ENCODE data around the gene RIMBP2. TPM values are rescaled to one million over a fixed set of nuclear protein-coding genes. Genes with fewer than 3 reads are reported as not detected.

RIMBP2 gene
- total RNA-seq, 1 experiment from 2014 or later = not detected

DNA sequence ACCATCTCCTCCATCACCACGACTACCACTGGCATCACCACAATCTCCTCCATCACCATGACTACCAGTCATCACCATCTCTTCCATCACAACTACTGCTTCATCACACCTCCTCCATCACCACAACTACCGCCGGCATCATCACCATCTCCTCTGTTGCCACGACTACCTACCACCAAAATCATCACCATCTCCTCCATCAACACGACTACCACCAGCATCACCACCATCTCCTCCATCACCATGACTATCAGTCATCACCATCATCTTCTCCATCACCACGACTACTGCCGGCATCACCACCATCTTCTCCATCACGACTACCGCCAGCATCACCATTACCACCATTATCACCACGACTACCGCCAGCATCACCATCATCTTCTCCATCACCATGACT, 89.5 kb downstream of the RIMBP2 start:
- Mint-ChIP-seq H3K27me3 (ENCODE audit: insufficient read depth, unreplicated experiment) (no peaks in the 10 kb centered on the region), H3K27ac (ENCODE audit: unreplicated experiment) (no peak overlapping the region), H3K9me3 (ENCODE audit: unreplicated experiment) (no peaks in the 10 kb centered on the region), H3K36me3 (ENCODE audit: insufficient read depth, unreplicated experiment) (no peaks in the 10 kb centered on the region), H3K4me1 (ENCODE audit: low read depth, unreplicated experiment) (no peaks in the 10 kb centered on the region), H3K4me3 (ENCODE audit: unreplicated experiment) (no peak overlapping the region)
- Histone ChIP-seq H3K9me3 (no peaks in the 10 kb centered on the region), H3K4me3 (ENCODE audit: low read depth, low read length) (no peak overlapping the region), H3K36me3 (ENCODE audit: control insufficient read depth, insufficient read depth, low read length) (no peaks in the 10 kb centered on the region), H3K4me1 (no peaks in the 10 kb centered on the region), H3K27me3 (replicated peaks; ENCODE audit: control insufficient read depth, insufficient read depth, low read length) (no peaks in the 10 kb centered on the region)
- intact Hi-C loops (cut with micrococcal nuclease; ENCODE audit: unreplicated experiment) = no loop called here
- CTCF ChIA-PET = no interaction called here
- no peak for DNase-seq
- POLR2A ChIA-PET = no interaction called here
- no TSS peak for BruUV-seq (replicated peaks)
- no peak for TF ChIP-seq CTCF (IDR thresholded peaks at IDR 0.05; ENCODE audit: insufficient read depth in 1 of 2, low read depth in 1 of 2, low read length in 1 of 2, severe bottlenecking in 1 of 2, unreplicated experiment in 1 of 2)

DNA sequence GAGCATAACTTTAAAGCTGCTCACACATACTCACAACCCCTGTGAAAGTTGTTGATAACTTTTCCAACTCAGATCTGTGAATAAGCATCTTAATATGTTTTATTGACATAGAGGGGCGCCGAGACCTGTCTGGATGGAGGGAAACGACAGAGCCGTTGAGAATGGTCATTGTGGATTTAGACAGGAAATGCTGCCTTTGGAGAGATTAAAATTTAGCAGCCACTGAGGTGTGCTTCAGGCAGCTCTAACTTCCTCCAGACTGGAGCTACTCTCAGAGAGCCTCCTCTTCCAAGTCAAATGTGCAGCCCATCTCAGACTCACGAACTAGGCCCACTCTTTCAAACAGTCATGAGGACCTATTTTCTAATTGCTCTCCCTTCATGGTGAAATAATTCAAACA, 90.9 kb downstream of the RIMBP2 start:
- Mint-ChIP-seq H3K36me3 (ENCODE audit: insufficient read depth, unreplicated experiment) (no peaks in the 10 kb centered on the region), H3K9me3 (ENCODE audit: unreplicated experiment) (no peaks in the 10 kb centered on the region), H3K4me3 (ENCODE audit: unreplicated experiment) (no peak overlapping the region), H3K27ac (ENCODE audit: unreplicated experiment) (no peak overlapping the region), H3K27me3 (ENCODE audit: insufficient read depth, unreplicated experiment) (no peaks in the 10 kb centered on the region), H3K4me1 (ENCODE audit: low read depth, unreplicated experiment) (no peaks in the 10 kb centered on the region)
- no peaks in the 10 kb centered on the region for H3K27me3 ChIP-seq (replicated peaks; ENCODE audit: control insufficient read depth, insufficient read depth, low read length)
- CTCF ChIA-PET = no interaction called here
- H3K4me1 ChIP-seq = no peaks in the 10 kb centered on the region
- DNase-seq = no peak
- TF ChIP-seq CTCF (IDR thresholded peaks at IDR 0.05; ENCODE audit: insufficient read depth in 1 of 2, low read depth in 1 of 2, low read length in 1 of 2, severe bottlenecking in 1 of 2, unreplicated experiment in 1 of 2) = no peak
- POLR2A ChIA-PET = no interaction called here
- intact Hi-C loops (cut with micrococcal nuclease; ENCODE audit: unreplicated experiment) = no loop called here
- H3K9me3 ChIP-seq = no peaks in the 10 kb centered on the region
- no peaks in the 10 kb centered on the region for H3K36me3 ChIP-seq (ENCODE audit: control insufficient read depth, insufficient read depth, low read length)
- BruUV-seq (replicated peaks) = no TSS peak
- no peak overlapping the region for H3K4me3 ChIP-seq (ENCODE audit: low read depth, low read length)

DNA sequence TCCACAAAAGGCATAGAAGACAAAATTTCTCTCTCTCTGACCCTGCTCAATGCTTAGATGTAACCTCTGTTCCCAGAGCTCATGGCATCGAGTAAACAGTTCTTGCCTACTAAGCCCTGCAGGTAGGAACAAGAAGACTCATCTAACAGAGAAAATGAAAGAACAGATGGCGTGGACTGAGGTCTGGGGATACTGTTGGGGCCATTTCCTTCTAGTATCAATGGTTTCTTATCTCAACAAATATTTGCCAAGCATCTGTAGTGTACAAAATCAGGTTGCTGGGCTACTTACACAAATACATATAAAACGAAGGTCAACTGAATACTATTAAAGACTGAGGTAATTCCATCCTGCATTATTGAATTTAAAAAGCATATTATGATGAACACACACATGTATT, 93.3 kb downstream of the RIMBP2 start:
- intact Hi-C loops (cut with micrococcal nuclease; ENCODE audit: unreplicated experiment) = no loop called here
- no peak for DNase-seq
- H3K4me3 ChIP-seq (ENCODE audit: low read depth, low read length) = no peak overlapping the region
- Mint-ChIP-seq H3K27ac (ENCODE audit: unreplicated experiment) (no peak overlapping the region), H3K9me3 (ENCODE audit: unreplicated experiment) (peaks cover 8% of the 10 kb centered on the region), H3K4me3 (ENCODE audit: unreplicated experiment) (no peak overlapping the region), H3K27me3 (ENCODE audit: insufficient read depth, unreplicated experiment) (peaks cover 3% of the 10 kb centered on the region), H3K4me1 (ENCODE audit: low read depth, unreplicated experiment) (no peaks in the 10 kb centered on the region), H3K36me3 (ENCODE audit: insufficient read depth, unreplicated experiment) (no peaks in the 10 kb centered on the region)
- H3K36me3 ChIP-seq (ENCODE audit: control insufficient read depth, insufficient read depth, low read length) = no peaks in the 10 kb centered on the region
- H3K9me3 ChIP-seq = no peaks in the 10 kb centered on the region
- no TSS peak for BruUV-seq (replicated peaks)
- ChIA-PET POLR2A (no interaction called here), CTCF (interaction anchor here (0.6 kb wide), 1 partner anchor 609 kb away, joined by 3 read pairs; no protein-coding TSS in a partner anchor)
- H3K4me1 ChIP-seq = no peaks in the 10 kb centered on the region
- no peaks in the 10 kb centered on the region for H3K27me3 ChIP-seq (replicated peaks; ENCODE audit: control insufficient read depth, insufficient read depth, low read length)
- TF ChIP-seq CTCF (IDR thresholded peaks at IDR 0.05; ENCODE audit: insufficient read depth in 1 of 2, low read depth in 1 of 2, low read length in 1 of 2, severe bottlenecking in 1 of 2, unreplicated experiment in 1 of 2) = no peak

Data from Caco-2 (cell line).